H1 (cell line): ENCODE data around the gene DHFR2. TPM values are rescaled to one million over a fixed set of nuclear protein-coding genes. Genes with fewer than 3 reads are reported as not detected.

Experiments used
- CHD2 ChIP-seq: IDR thresholded peaks from 2 replicates; pipeline ENCODE4 v1.6.1; 2012; ENCODE audit warnings: low read length, improper control_type of control experiment
- CTBP2 ChIP-seq: IDR thresholded peaks from 2 replicates; pipeline ENCODE4 v1.7.0; 2011; ENCODE audit warnings: borderline replicate concordance, mild to moderate bottlenecking, moderate library complexity, mixed read lengths, low read length; ENCODE audit not compliant: insufficient read depth, insufficient read length
- HDAC2 ChIP-seq, 2 experiments: fragments of 300-600 bp in 1 of 2; sonication (generic) in 1 of 2; IDR thresholded peaks; 2 replicates each; pipeline ENCODE4 v1.6.1; 2011 to 2012; ENCODE audit warnings: low read depth in 2 of 2, low read length in 2 of 2, mild to moderate bottlenecking in 2 of 2, moderate library complexity in 2 of 2, borderline replicate concordance in 1 of 2, inconsistent platforms in 1 of 2
- JUND ChIP-seq: IDR thresholded peaks from 2 replicates; pipeline ENCODE4 v1.6.1; 2011; ENCODE audit warnings: mild to moderate bottlenecking, improper control_type of control experiment, low read length
- POU5F1 ChIP-seq: IDR thresholded peaks from 2 replicates; pipeline ENCODE4 v1.6.1; 2011; ENCODE audit warnings: low read depth, mild to moderate bottlenecking, low read length, moderate library complexity
- polyA plus RNA-seq, 7 experiments: library from polyadenylated mRNA; depleted of rRNA in 3 of 7; stranded (reverse) in 5 of 7; unstranded in 2 of 7; fragments of >200 nt in 5 of 7; fragments of 200-250 nt in 2 of 7; gene quantifications; 1 replicate in 5 of 7; 2 replicates in 1 of 7; 4 replicates in 1 of 7; pipeline versions ENCODE4 v1.2.1 to v1.2.3, GENCODE V29; 2011 to 2013; ENCODE audit warnings: missing spikeins in 2 of 7, mixed read lengths in 2 of 7
- total RNA-seq: library from RNA; stranded (reverse); fragmentation: NEBNext Ultra II Directional; extraction: Animal tissue kit (Norgen Biotek cat#: 25700); gene quantifications from 2 replicates; pipeline ENCODE4 v1.2.1, GENCODE V29; 2021
- TF ChIP-seq, protein P1 (sequence below): fragments of 300-600 bp; sonication (generic); IDR thresholded peaks from 2 replicates; pipeline ENCODE4 v1.7.1; 2012; ENCODE audit warnings: low read length, moderate library complexity, mild to moderate bottlenecking, inconsistent platforms; ENCODE audit not compliant: insufficient replicate concordance

DHFR2 gene
- total and polyA plus RNA-seq, 2 of the 8 experiments (the other 6 are each of a cell fraction or from before 2014, with no cell fraction given) = 0.59 to 2.6 TPM

DNA sequence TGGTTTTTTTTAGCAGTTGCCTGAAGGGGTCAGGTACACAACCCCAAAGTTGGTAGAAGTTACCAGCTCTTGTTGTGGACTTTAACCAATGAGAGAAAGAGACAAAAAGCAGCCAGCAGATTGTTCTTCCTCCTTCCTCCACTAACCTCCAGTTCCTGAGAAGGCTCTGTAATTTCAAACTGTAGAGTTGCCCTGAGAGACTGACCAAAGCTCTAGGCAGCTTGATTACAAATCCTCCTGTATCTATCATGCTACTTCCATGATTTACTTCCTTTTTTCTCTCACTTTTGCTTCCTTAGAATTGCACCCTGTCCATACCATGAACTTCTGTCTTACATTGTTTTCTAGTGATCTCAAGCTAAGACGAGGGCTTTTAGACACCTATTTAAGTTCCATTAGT lies 29.4 kb upstream of the DHFR2 start (continued):
- TF ChIP-seq, protein P1, sequence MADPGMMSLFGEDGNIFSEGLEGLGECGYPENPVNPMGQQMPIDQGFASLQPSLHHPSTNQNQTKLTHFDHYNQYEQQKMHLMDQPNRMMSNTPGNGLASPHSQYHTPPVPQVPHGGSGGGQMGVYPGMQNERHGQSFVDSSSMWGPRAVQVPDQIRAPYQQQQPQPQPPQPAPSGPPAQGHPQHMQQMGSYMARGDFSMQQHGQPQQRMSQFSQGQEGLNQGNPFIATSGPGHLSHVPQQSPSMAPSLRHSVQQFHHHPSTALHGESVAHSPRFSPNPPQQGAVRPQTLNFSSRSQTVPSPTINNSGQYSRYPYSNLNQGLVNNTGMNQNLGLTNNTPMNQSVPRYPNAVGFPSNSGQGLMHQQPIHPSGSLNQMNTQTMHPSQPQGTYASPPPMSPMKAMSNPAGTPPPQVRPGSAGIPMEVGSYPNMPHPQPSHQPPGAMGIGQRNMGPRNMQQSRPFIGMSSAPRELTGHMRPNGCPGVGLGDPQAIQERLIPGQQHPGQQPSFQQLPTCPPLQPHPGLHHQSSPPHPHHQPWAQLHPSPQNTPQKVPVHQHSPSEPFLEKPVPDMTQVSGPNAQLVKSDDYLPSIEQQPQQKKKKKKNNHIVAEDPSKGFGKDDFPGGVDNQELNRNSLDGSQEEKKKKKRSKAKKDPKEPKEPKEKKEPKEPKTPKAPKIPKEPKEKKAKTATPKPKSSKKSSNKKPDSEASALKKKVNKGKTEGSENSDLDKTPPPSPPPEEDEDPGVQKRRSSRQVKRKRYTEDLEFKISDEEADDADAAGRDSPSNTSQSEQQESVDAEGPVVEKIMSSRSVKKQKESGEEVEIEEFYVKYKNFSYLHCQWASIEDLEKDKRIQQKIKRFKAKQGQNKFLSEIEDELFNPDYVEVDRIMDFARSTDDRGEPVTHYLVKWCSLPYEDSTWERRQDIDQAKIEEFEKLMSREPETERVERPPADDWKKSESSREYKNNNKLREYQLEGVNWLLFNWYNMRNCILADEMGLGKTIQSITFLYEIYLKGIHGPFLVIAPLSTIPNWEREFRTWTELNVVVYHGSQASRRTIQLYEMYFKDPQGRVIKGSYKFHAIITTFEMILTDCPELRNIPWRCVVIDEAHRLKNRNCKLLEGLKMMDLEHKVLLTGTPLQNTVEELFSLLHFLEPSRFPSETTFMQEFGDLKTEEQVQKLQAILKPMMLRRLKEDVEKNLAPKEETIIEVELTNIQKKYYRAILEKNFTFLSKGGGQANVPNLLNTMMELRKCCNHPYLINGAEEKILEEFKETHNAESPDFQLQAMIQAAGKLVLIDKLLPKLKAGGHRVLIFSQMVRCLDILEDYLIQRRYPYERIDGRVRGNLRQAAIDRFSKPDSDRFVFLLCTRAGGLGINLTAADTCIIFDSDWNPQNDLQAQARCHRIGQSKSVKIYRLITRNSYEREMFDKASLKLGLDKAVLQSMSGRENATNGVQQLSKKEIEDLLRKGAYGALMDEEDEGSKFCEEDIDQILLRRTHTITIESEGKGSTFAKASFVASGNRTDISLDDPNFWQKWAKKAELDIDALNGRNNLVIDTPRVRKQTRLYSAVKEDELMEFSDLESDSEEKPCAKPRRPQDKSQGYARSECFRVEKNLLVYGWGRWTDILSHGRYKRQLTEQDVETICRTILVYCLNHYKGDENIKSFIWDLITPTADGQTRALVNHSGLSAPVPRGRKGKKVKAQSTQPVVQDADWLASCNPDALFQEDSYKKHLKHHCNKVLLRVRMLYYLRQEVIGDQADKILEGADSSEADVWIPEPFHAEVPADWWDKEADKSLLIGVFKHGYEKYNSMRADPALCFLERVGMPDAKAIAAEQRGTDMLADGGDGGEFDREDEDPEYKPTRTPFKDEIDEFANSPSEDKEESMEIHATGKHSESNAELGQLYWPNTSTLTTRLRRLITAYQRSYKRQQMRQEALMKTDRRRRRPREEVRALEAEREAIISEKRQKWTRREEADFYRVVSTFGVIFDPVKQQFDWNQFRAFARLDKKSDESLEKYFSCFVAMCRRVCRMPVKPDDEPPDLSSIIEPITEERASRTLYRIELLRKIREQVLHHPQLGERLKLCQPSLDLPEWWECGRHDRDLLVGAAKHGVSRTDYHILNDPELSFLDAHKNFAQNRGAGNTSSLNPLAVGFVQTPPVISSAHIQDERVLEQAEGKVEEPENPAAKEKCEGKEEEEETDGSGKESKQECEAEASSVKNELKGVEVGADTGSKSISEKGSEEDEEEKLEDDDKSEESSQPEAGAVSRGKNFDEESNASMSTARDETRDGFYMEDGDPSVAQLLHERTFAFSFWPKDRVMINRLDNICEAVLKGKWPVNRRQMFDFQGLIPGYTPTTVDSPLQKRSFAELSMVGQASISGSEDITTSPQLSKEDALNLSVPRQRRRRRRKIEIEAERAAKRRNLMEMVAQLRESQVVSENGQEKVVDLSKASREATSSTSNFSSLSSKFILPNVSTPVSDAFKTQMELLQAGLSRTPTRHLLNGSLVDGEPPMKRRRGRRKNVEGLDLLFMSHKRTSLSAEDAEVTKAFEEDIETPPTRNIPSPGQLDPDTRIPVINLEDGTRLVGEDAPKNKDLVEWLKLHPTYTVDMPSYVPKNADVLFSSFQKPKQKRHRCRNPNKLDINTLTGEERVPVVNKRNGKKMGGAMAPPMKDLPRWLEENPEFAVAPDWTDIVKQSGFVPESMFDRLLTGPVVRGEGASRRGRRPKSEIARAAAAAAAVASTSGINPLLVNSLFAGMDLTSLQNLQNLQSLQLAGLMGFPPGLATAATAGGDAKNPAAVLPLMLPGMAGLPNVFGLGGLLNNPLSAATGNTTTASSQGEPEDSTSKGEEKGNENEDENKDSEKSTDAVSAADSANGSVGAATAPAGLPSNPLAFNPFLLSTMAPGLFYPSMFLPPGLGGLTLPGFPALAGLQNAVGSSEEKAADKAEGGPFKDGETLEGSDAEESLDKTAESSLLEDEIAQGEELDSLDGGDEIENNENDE = no peak
- TF ChIP-seq POU5F1 (no peak), CTBP2 (no peak), HDAC2 (IDR thresholded peaks at IDR 0.05; ENCODE audit: borderline replicate concordance in 1 of 2, low read depth in 2 of 2, low read length in 2 of 2) (no peak), CHD2 (no peak), JUND (no peak)
